ENCODE measurements around the gene B4GALNT2. TPM values are rescaled to one million over a fixed set of nuclear protein-coding genes. Genes with fewer than 3 reads are reported as not detected.

The B4GALNT2 gene
- total and polyA plus RNA-seq, 2 of the 13 experiments (the other 11 are each of a cell fraction or from before 2014, with no cell fraction given): not detected

DNA sequence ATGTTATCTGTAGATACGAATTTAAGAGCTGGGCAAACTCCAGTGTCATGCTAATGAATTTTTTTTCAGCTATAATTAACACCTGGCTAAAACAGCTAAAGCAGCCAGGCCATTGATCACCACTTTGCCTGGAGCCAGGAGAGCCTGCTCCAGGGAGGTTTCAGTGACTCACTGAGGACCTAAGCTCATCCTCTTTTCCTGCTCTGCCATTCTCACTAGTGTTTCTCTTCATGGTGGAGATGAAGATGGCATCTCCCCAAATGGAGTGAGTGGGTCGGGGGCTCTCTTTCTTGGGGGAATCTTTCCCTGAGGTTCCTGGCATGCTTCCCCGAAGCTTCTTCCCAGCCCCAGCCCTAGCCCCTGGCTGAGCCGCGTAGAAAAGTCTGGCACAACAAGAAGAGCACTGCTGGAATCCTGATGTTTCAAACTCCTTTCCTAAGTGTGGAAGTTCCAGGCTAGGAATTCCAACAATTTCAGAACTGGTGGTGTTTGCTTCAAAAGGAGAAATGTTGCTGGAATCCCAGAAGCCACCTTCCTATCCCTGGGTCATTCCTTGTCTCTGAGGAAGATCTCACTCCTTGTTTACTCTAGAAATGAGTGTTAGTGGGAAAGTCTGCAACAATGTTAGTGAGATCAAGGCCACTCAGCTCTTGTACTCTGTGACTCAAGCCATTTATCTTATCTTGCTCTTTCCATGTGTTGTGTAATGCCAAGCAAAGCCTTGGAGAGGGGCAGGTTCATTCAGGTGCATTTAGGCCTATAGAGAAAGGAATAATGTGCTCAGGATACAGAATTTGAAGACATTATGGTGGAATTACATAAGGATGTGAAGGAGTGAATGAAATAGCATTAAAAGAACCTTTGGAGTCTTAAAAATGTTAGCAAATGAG lies 26.0 kb upstream of the B4GALNT2 start (continued):
- TF ChIP-seq KLF6 (CRISPR knock-in tag; IDR thresholded peaks at IDR 0.05) (peak; percentile 86), RFX3 (CRISPR knock-in tag; IDR thresholded peaks at IDR 0.05) (no peak), PAXIP1 (CRISPR knock-in tag; conservative IDR thresholded peaks at IDR 0.05) (peak; percentile 92), PCBP1 (IDR thresholded peaks at IDR 0.05; ENCODE audit: borderline replicate concordance, low read depth, low read length) (no peak), KAT2B (IDR thresholded peaks at IDR 0.05; ENCODE audit: borderline replicate concordance, low read depth, low read length) (no peak), CHCHD3 (CRISPR knock-in tag; IDR thresholded peaks at IDR 0.05) (no peak), ISL2 (CRISPR knock-in tag; IDR thresholded peaks at IDR 0.05) (peak; percentile 95), DRAP1 (CRISPR knock-in tag; IDR thresholded peaks at IDR 0.05) (peak; percentile 43; the same call in 1 of the 2 replicates), YEATS4 (CRISPR knock-in tag; IDR thresholded peaks at IDR 0.05; ENCODE audit: borderline replicate concordance) (peak; percentile 29; the same call in 1 of the 2 replicates), BORCS8-MEF2B (CRISPR knock-in tag; IDR thresholded peaks at IDR 0.05) (0 out of 2 replicates have a peak, but pooled peaks have one; percentile 49), RCOR2 (CRISPR knock-in tag; IDR thresholded peaks at IDR 0.05) (peak; percentile 85), HMG20A (CRISPR knock-in tag; IDR thresholded peaks at IDR 0.05; ENCODE audit: borderline replicate concordance) (peak; percentile 97), ZNF629 (CRISPR knock-in tag; conservative IDR thresholded peaks at IDR 0.05) (0 out of 2 replicates have a peak, but pooled peaks have one; percentile 6), ZFX (CRISPR knock-in tag; IDR thresholded peaks at IDR 0.05; ENCODE audit: low read depth) (peak; percentile 47; the same call in 1 of the 2 replicates), FOXO1 (CRISPR knock-in tag; IDR thresholded peaks at IDR 0.05) (peak; percentile 90), CENPX (CRISPR knock-in tag; IDR thresholded peaks at IDR 0.05) (no peak), CAMTA2 (CRISPR knock-in tag; IDR thresholded peaks at IDR 0.05; ENCODE audit: borderline replicate concordance) (no peak), NR0B2 (CRISPR knock-in tag; IDR thresholded peaks at IDR 0.05) (no peak)
- TF ChIP-seq, protein P1, sequence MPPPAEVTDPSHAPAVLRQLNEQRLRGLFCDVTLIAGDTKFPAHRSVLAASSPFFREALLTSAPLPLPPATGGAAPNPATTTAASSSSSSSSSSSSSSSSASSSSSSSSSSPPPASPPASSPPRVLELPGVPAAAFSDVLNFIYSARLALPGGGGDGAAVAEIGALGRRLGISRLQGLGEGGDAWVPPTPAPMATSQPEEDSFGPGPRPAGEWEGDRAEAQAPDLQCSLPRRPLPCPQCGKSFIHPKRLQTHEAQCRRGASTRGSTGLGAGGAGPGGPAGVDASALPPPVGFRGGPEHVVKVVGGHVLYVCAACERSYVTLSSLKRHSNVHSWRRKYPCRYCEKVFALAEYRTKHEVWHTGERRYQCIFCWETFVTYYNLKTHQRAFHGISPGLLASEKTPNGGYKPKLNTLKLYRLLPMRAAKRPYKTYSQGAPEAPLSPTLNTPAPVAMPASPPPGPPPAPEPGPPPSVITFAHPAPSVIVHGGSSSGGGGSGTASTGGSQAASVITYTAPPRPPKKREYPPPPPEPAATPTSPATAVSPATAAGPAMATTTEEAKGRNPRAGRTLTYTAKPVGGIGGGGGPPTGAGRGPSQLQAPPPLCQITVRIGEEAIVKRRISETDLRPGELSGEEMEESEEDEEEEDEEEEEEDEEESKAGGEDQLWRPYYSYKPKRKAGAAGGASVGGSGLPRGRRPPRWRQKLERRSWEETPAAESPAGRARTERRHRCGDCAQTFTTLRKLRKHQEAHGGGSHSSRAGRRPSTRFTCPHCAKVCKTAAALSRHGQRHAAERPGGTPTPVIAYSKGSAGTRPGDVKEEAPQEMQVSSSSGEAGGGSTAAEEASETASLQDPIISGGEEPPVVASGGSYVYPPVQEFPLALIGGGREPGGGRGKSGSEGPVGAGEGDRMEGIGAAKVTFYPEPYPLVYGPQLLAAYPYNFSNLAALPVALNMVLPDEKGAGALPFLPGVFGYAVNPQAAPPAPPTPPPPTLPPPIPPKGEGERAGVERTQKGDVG (CRISPR knock-in tag; IDR thresholded peaks at IDR 0.05; ENCODE audit: borderline replicate concordance): no peak
- TF ChIP-seq, protein P2, sequence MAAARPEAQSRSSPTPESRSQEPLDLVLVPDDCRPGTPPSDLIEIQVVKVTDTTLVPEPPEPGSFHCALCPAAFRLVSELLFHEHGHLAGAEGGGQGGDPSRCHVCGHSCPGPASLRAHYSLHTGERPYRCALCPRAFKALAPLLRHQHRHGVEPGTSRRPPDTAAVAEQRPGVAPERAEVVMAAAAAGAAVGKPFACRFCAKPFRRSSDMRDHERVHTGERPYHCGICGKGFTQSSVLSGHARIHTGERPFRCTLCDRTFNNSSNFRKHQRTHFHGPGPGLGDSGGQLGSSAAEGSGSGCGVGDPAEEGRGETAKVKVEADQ (CRISPR knock-in tag; IDR thresholded peaks at IDR 0.05; ENCODE audit: borderline replicate concordance): no peak
